Measurements from ENCODE around the gene PTPRF. TPM values are rescaled to one million over a fixed set of nuclear protein-coding genes. Genes with fewer than 3 reads are reported as not detected.
"Not testable (repeated sequence)": the region's sequence is repeated elsewhere in the genome, so short reads cannot be mapped to it uniquely, and the experiment has no call there.

The PTPRF gene
- total and polyA plus RNA-seq, 10 donors = 2.7 to 25.0 (median 10.8) TPM

GRCh38 chr1:43634721-43635120, 104.0 kb downstream of the PTPRF start:
- intact Hi-C loops (cut with DNase I; ENCODE audit: low total_unique reads) = no loop called here
- 66 to 82% (median 68%) methylated on average over 5 of the region's 5 CpGs for WGBS, 5 donors
- TF ChIP-seq POLR2AphosphoS5 (IDR thresholded peaks at IDR 0.05) (no peak), CTCF (IDR thresholded peaks at IDR 0.05 in 8 of 11, conservative IDR thresholded peaks at IDR 0.05 in 3 of 11) (no peak)

DNA sequence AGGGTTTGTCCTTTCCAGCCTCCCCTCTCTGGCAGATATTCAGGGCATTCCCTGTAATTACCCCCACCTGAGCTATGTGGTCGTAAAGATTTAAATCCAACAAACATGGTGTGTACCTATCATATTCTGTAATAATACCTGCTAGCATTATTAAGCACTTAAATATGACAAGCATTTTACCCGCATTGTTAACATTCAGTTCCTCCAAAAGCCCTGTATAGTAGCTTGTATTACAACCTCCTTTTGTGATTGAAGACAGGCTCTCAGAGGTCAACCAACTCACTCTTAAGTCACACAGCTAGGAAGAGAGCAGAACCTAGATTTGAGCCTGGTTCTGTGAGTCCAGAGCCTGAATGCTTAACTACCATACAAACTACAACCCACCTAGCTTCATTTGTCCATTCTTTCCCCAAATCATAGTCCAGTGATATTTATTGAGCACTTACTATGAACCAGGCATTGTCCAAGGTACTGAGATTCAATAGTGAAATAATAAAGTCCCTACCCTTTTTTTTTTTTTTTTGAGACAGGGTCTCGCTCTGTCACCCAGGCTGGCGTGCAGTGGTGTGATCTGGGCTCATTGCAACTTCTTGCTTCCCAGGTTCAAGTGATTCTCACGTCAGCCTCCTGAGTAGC, 105.4 kb downstream of the PTPRF start:
- no peak for TF ChIP-seq POLR2AphosphoS5 (IDR thresholded peaks at IDR 0.05)
- no peak for TF ChIP-seq CTCF (IDR thresholded peaks at IDR 0.05 in 8 of 11, conservative IDR thresholded peaks at IDR 0.05 in 3 of 11)
- no peak for TF ChIP-seq POLR2A (IDR thresholded peaks at IDR 0.05)
- no peak overlapping the region for H3K27ac ChIP-seq
- H3K9me3 ChIP-seq = no peaks in the 10 kb centered on the region
- H3K4me3 ChIP-seq = no peak overlapping the region
- no peaks in the 10 kb centered on the region for H3K27me3 ChIP-seq (replicated peaks in 1 of 7)
- no peaks in the 10 kb centered on the region for H3K36me3 ChIP-seq
- intact Hi-C loops (cut with DNase I; ENCODE audit: low total_unique reads) = no loop called here
- WGBS, 5 donors = 84 to 94% (median 93%) methylated on average over 5 of the region's 5 CpGs
- H3K4me1 ChIP-seq = no peaks in the 10 kb centered on the region
- DNase-seq = no peak

More at GRCh38 chr1:43634721-43635120, 104.0 kb downstream of the PTPRF start:
- DNase-seq = peak; percentile 8
- Histone ChIP-seq H3K36me3 (no peaks in the 10 kb centered on the region), H3K27me3 (replicated peaks in 1 of 7) (no peaks in the 10 kb centered on the region), H3K9me3 (no peaks in the 10 kb centered on the region), H3K27ac (no peak overlapping the region), H3K4me3 (no peak overlapping the region), H3K4me1 (no peaks in the 10 kb centered on the region)

DNA sequence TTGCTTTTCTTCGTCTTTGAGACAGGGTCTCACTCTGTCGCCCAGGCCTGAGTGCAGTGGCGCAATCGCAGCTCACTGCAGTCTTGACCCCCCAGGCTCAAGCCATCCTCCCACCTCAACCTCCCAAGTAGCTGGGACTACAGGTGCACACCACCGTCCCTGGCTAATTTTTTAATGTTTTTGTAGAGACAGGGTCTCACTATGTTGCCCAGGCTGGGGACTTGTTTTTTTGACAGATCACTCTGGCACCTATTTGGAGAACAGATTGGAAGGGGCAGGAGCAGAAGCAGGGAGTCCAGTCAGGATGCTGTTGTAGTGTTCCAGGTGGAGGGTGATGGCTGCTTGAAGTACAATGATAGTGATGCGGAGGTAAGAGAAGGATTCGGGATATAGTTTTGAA, 106.6 kb downstream of the PTPRF start:
- intact Hi-C loops (cut with DNase I; ENCODE audit: low total_unique reads) = no loop called here
- 89 to 96% (median 93%) methylated on average over 7 of the region's 7 CpGs for WGBS, 5 donors
- no peaks in the 10 kb centered on the region for H3K27me3 ChIP-seq (replicated peaks in 1 of 7)
- peak; percentile 22 for DNase-seq
- no peak overlapping the region for H3K4me3 ChIP-seq
- no peaks in the 10 kb centered on the region for H3K36me3 ChIP-seq
- TF ChIP-seq POLR2A (IDR thresholded peaks at IDR 0.05) (no peak), POLR2AphosphoS5 (IDR thresholded peaks at IDR 0.05) (no peak), CTCF (IDR thresholded peaks at IDR 0.05 in 8 of 11, conservative IDR thresholded peaks at IDR 0.05 in 3 of 11) (no peak)
- no peak overlapping the region for H3K27ac ChIP-seq
- H3K9me3 ChIP-seq = no peaks in the 10 kb centered on the region
- no peaks in the 10 kb centered on the region for H3K4me1 ChIP-seq

- not testable (repeated sequence) for H3K4me1 ChIP-seq, DNase-seq
- WGBS, 5 donors = 88 to 95% (median 91%) methylated on average over 2 to 4 of the region's 4 CpGs
Measured at GRCh38 chr1:43638381-43638780, 107.7 kb downstream of the PTPRF start.

More at GRCh38 chr1:43638381-43638780, 107.7 kb downstream of the PTPRF start:
- intact Hi-C loops (cut with DNase I; ENCODE audit: low total_unique reads); H3K27ac ChIP-seq; H3K36me3 ChIP-seq; H3K27me3 ChIP-seq (replicated peaks in 1 of 7); H3K9me3 ChIP-seq; H3K4me3 ChIP-seq: not testable (repeated sequence)

Measured in spleen (tissue), 11 donors.